SK-N-SH (cell line): ENCODE measurements around the gene RBCK1. TPM values are rescaled to one million over a fixed set of nuclear protein-coding genes. Genes with fewer than 3 reads are reported as not detected.

Source experiments
- CTCF ChIA-PET: fragments of 300-600, 350-600 bp; formaldehyde crosslinking; extraction: SDS; loops from one replicate; lab custom pipeline; 2021; lab: Yijun Ruan, JAX
- POLR2A ChIA-PET: fragments of 350-600 bp; sonication (Branson Sonifier 250); formaldehyde crosslinking; extraction: SDS; loops from one replicate; lab custom pipeline; 2020; ENCODE audit warnings: antibody characterized with exemption, inconsistent platforms; lab: Yijun Ruan, JAX
- DNase-seq: peaks from one replicate; pipeline ENCODE4 v3.0.0; 2012
- H2AFZ ChIP-seq: fragments of 200-600 bp; sonication (generic); 2 replicates; pipeline ENCODE4 v1.8.1; 2016; ENCODE audit warnings: antibody characterized with exemption, mild to moderate bottlenecking, low read depth
- H3F3A ChIP-seq: fragments of 200-600 bp; sonication (generic); replicated peaks from 2 replicates; pipeline ENCODE3; 2016; ENCODE audit warnings: antibody characterized with exemption, mild to moderate bottlenecking; ENCODE audit not compliant: insufficient read depth
- H3K27ac ChIP-seq, 2 experiments: fragments of 200-500 bp in 1 of 2; fragments of 200-600 bp in 1 of 2; sonication (Bioruptor generic) in 1 of 2; sonication (generic), shearing (Covaris generic) in 1 of 2; 2 replicates each; pipeline versions ENCODE4 v1.5.1 to v1.6.1; 2014 to 2016; ENCODE audit warnings: low read depth in 2 of 2, inconsistent platforms in 1 of 2, low read length in 1 of 2, mild to moderate bottlenecking in 1 of 2, mixed read lengths in 1 of 2
- H3K27me3 ChIP-seq: fragments of 200-600 bp; sonication (generic), shearing (Covaris generic); 2 replicates; pipeline ENCODE4 v1.6.1; 2016; ENCODE audit warnings: mixed run types; ENCODE audit not compliant: insufficient read depth
- H3K36me3 ChIP-seq, 2 experiments: fragments of 200-500 bp in 1 of 2; fragments of 200-600 bp in 1 of 2; sonication (Bioruptor generic) in 1 of 2; sonication (generic) in 1 of 2; replicated peaks in 1 of 2; 2 replicates each; pipeline versions ENCODE3 to v1.5.1; 2014 to 2016; ENCODE audit warnings: low read length in 1 of 2, mild to moderate bottlenecking in 1 of 2; ENCODE audit not compliant: insufficient read depth in 2 of 2, control insufficient read depth in 1 of 2
- H3K4me1 ChIP-seq, 2 experiments: fragments of 200-500 bp in 1 of 2; fragments of 200-600 bp in 1 of 2; sonication (Bioruptor generic) in 1 of 2; sonication (generic), shearing (Covaris generic) in 1 of 2; 2 replicates each; pipeline versions ENCODE4 v1.5.1 to v1.6.1; 2014 to 2016; ENCODE audit warnings: low read depth in 1 of 2, low read length in 1 of 2, mixed run types in 1 of 2; ENCODE audit not compliant: insufficient read depth in 2 of 2, control insufficient read depth in 1 of 2
- H3K4me2 ChIP-seq: fragments of 200-600 bp; sonication (generic), shearing (Covaris generic); 2 replicates; pipeline ENCODE4 v1.6.1; 2017; ENCODE audit warnings: mixed run types
- H3K4me3 ChIP-seq, 2 experiments: fragments of 200-500 bp in 1 of 2; fragments of 200-600 bp in 1 of 2; sonication (Bioruptor generic) in 1 of 2; sonication (generic), shearing (Covaris generic) in 1 of 2; 2 replicates each; pipeline versions ENCODE4 v1.5.1 to v1.8.1; 2014 to 2016; ENCODE audit warnings: low read depth in 2 of 2, inconsistent platforms in 1 of 2, low read length in 1 of 2, mild to moderate bottlenecking in 1 of 2, mixed read lengths in 1 of 2, moderate library complexity in 1 of 2
- H3K79me2 ChIP-seq: fragments of 200-600 bp; sonication (generic); 2 replicates; pipeline ENCODE4 v1.8.1; 2017; ENCODE audit warnings: mild to moderate bottlenecking; ENCODE audit not compliant: insufficient read depth
- H3K9ac ChIP-seq: fragments of 200-600 bp; sonication (generic); 2 replicates; pipeline ENCODE4 v1.6.1; 2017; ENCODE audit warnings: mixed run types
- H3K9me2 ChIP-seq: fragments of 200-600 bp; sonication (generic); 2 replicates; pipeline ENCODE4 v1.6.1; 2017; ENCODE audit warnings: mixed run types
- H3K9me3 ChIP-seq: fragments of 200-600 bp; sonication (generic); 2 replicates; pipeline ENCODE4 v1.6.1; 2017; ENCODE audit warnings: mixed run types, mild to moderate bottlenecking, moderate library complexity
- H4K20me1 ChIP-seq: fragments of 200-600 bp; sonication (generic); 2 replicates; pipeline ENCODE4 v1.6.1; 2017; ENCODE audit warnings: mild to moderate bottlenecking, mixed run types; ENCODE audit not compliant: insufficient read depth
- ELF1 ChIP-seq: IDR thresholded peaks from 2 replicates; pipeline ENCODE4 v1.4.0; 2012
- FOXJ3 ChIP-seq: sonication (generic); formaldehyde crosslinking; IDR thresholded peaks from 2 replicates; pipeline ENCODE4 v1.5.1; 2020; ENCODE audit warnings: mild to moderate bottlenecking, missing genetic modification reagents
- FOXM1 ChIP-seq: IDR thresholded peaks from 2 replicates; pipeline ENCODE4 v1.4.0; 2012; ENCODE audit warnings: low read depth, mild to moderate bottlenecking
- RAD21 ChIP-seq: IDR thresholded peaks from 2 replicates; pipeline ENCODE4 v1.6.1; 2012; ENCODE audit warnings: mild to moderate bottlenecking, low read length
- RXRA ChIP-seq: IDR thresholded peaks from 2 replicates; pipeline ENCODE4 v1.4.0; 2012; ENCODE audit warnings: low read depth, mild to moderate bottlenecking, borderline replicate concordance
- WGBS: methylation state at CpG from one replicate; pipeline ENCODE4 v1.1.6; 2017; ENCODE audit warnings: low lambda C conversion rate; 5-methylcytosine and 5-hydroxymethylcytosine counted together
- polyA plus RNA-seq, 3 experiments: library from polyadenylated mRNA; depleted of rRNA; stranded (reverse); fragments of >200 nt; gene quantifications; 2 replicates each; pipeline ENCODE4 v1.2.3, GENCODE V29; 2012
- TF ChIP-seq, protein P1 (sequence below): IDR thresholded peaks from 2 replicates; pipeline ENCODE4; 2012
- TF ChIP-seq, protein P2 (sequence below): IDR thresholded peaks from 2 replicates; pipeline ENCODE4 v1.4.0; 2012; ENCODE audit warnings: low read depth, borderline replicate concordance

Gene RBCK1
- polyA plus RNA-seq, 1 of the 3 experiments (the other 2 are of a cell fraction): 105 TPM

DNA sequence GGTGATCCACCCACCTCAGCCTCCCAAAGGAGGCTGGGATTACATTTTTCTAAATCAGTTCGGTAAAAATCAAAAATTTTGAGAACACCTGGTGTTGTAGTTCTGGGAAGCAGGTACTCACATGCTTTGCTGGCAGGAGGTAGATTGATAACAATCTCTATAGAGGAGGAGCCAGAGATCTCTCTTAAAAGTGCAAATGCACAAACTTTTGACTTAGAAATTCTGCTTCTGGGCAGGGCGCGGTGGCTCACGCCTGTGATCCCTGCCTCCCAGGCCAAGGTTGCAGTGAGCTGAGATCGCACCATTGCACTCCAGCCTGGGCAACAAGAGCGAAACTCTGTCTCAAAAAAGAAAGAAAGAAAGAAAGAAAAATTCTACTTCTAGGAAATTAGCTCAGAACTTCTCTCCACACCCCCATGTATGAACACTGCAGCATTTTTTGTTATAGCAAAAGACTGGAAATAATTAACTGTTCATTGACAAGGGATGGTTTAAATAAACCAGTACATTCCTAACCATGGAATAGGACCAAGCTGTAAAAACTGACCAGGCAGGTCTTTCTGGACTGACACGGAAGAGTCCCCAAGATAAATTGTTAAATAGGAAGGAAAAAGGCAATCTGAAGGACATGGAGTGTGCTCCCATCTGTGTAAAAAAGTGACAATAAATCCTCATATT, 41.9 kb upstream of the RBCK1 start:
- whole genome bisulfite sequencing: 82% methylated on average over 7 of the region's 7 CpGs
- H3K4me2 ChIP-seq: no peak overlapping the region
- POLR2A ChIA-PET: interaction anchor here (0.7 to 0.8 kb wide), 2 partner anchors 19 to 80 kb away, joined by 3 to 7 read pairs; no protein-coding TSS in a partner anchor

DNA sequence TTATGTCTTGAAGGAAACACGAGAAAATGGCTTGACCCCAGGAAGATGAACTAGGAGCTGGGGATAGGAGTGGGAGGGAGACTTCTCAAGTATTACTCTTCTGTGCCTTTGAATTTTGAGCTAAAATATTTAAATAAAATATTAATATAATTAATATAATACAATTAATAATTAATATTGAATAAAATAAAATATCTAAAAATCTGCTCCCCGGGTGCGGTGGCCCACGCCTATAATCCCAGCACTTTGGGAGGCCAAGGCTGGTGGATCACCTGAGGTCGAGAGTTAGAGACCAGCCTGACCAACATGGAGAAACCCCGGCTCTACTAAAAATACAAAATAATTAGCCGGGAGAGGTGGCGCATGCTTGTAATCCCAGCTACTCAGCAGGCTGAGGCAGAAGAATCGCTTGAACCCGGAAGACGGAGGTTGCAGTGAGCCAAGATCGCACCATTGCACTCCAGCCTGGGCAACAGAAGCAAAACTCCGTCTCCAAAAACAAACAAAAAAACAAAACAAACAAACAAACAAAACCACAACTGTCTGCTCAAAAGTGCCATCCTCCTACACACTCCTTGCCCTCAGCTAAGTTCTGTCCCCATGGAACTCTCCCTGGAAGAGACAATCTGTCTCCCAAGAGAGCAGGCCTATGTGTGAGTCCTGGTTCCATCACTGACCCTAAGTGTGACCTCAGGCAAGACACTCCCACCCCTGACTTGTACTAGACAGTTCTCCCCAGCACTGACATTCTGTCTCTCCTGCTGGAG, 41.2 kb upstream of the RBCK1 start:
- POLR2A ChIA-PET: interaction anchor here (0.8 kb wide), 1 partner anchor 19 kb away, joined by 3 read pairs; no protein-coding TSS in a partner anchor
- Histone ChIP-seq H3K4me1 (peaks cover 9 to 17% of the 10 kb centered on the region in 2 experiments; a peak in 3 of 4 replicates), H3K9ac (no peak overlapping the region), H3K36me3 (no peaks in the 10 kb centered on the region), H3K27me3 (no peaks in the 10 kb centered on the region), H3K79me2 (no peaks in the 10 kb centered on the region), H3K4me3 (no peak overlapping the region), H3K27ac (no peak overlapping the region), H3K9me3 (no peaks in the 10 kb centered on the region), H3K4me2 (no peak overlapping the region), H4K20me1 (no peaks in the 10 kb centered on the region), H3K9me2 (no peaks in the 10 kb centered on the region), H2AFZ (no peak overlapping the region), H3F3A (no peaks in the 10 kb centered on the region)
- DNase-seq: no peak
- TF ChIP-seq RAD21: no peak
- TF ChIP-seq, protein P1, sequence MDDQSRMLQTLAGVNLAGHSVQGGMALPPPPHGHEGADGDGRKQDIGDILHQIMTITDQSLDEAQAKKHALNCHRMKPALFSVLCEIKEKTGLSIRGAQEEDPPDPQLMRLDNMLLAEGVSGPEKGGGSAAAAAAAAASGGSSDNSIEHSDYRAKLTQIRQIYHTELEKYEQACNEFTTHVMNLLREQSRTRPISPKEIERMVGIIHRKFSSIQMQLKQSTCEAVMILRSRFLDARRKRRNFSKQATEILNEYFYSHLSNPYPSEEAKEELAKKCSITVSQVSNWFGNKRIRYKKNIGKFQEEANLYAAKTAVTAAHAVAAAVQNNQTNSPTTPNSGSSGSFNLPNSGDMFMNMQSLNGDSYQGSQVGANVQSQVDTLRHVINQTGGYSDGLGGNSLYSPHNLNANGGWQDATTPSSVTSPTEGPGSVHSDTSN: no peak
- TF ChIP-seq ELF1: no peak
- TF ChIP-seq FOXJ3: no peak
- TF ChIP-seq, protein P2, sequence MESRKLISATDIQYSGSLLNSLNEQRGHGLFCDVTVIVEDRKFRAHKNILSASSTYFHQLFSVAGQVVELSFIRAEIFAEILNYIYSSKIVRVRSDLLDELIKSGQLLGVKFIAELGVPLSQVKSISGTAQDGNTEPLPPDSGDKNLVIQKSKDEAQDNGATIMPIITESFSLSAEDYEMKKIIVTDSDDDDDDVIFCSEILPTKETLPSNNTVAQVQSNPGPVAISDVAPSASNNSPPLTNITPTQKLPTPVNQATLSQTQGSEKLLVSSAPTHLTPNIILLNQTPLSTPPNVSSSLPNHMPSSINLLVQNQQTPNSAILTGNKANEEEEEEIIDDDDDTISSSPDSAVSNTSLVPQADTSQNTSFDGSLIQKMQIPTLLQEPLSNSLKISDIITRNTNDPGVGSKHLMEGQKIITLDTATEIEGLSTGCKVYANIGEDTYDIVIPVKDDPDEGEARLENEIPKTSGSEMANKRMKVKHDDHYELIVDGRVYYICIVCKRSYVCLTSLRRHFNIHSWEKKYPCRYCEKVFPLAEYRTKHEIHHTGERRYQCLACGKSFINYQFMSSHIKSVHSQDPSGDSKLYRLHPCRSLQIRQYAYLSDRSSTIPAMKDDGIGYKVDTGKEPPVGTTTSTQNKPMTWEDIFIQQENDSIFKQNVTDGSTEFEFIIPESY: no peak
- 90% methylated on average over 13 of the region's 13 CpGs for WGBS
- CTCF ChIA-PET: interaction anchor here (0.9 to 2.5 kb wide), 4 partner anchors 12 to 65 kb away, joined by 3 to 9 read pairs (median 8); no protein-coding TSS in a partner anchor

More for the DNA sequence above, 41.9 kb upstream of the RBCK1 start:
- no peaks in the 10 kb centered on the region for H3F3A ChIP-seq
- H3K79me2 ChIP-seq: no peaks in the 10 kb centered on the region
- H3K4me3 ChIP-seq: no peak overlapping the region
- H3K9ac ChIP-seq: no peak overlapping the region
- H4K20me1 ChIP-seq: no peaks in the 10 kb centered on the region
- no peak overlapping the region for H3K27ac ChIP-seq
- H3K27me3 ChIP-seq: no peaks in the 10 kb centered on the region
- peaks cover 3 to 12% of the 10 kb centered on the region in 2 experiments; a peak in 2 of 4 replicates for H3K4me1 ChIP-seq
- CTCF ChIA-PET: interaction anchor here (0.9 to 2.5 kb wide), 4 partner anchors 11 to 66 kb away, joined by 3 to 9 read pairs (median 8); no protein-coding TSS in a partner anchor
- H2AFZ ChIP-seq: no peak overlapping the region
- DNase-seq: no peak
- H3K9me2 ChIP-seq: no peaks in the 10 kb centered on the region
- no peaks in the 10 kb centered on the region for H3K36me3 ChIP-seq
- TF ChIP-seq RXRA: no peak
- no peak for TF ChIP-seq FOXM1
- no peak for TF ChIP-seq FOXJ3
- no peaks in the 10 kb centered on the region for H3K9me3 ChIP-seq
